Stomach (tissue), 19 donors: Measurements from ENCODE around the gene WDR77. TPM values are rescaled to one million over a fixed set of nuclear protein-coding genes. Genes with fewer than 3 reads are reported as not detected.
A peak's percentile ranks its signal among the peaks of the same experiment; 100 is the strongest.

Source experiments
- DNase-seq, 2 donors: peaks; one replicate each; pipeline versions ENCODE4 v3.0.0 to v3.0.0-alpha.2; 2013 to 2019
- H3K27ac ChIP-seq, 5 donors: fragments of 200-600 bp in 4 of 5; sonication (generic) in 4 of 5; one replicate each; pipeline ENCODE4 v1.5.1; 2013 to 2019; ENCODE audit warnings: mild to moderate bottlenecking in 1 of 5, moderate library complexity in 1 of 5
- H3K27me3 ChIP-seq, 3 donors: fragments of 200-600 bp; sonication (generic); one replicate each; pipeline ENCODE4 v1.5.1; 2017 to 2019; ENCODE audit warnings: mixed run types in 1 of 3
- H3K36me3 ChIP-seq, 4 donors: fragments of 200-600 bp; sonication (generic); 1 replicate in 3 of 4; 2 replicates in 1 of 4; pipeline ENCODE4 v1.5.1; 2016 to 2019
- H3K4me1 ChIP-seq, 4 donors: fragments of 200-600 bp; sonication (generic); one replicate each; pipeline ENCODE4 v1.5.1; 2016 to 2019
- H3K4me3 ChIP-seq, 4 donors: fragments of 200-600 bp; sonication (generic) in 3 of 4; one replicate each; pipeline ENCODE4 v1.5.1; 2016 to 2019; ENCODE audit warnings: mild to moderate bottlenecking in 1 of 4
- H3K9me3 ChIP-seq, 4 donors: fragments of 200-600 bp; sonication (generic); one replicate each; pipeline ENCODE4 v1.5.1; 2016 to 2019
- CTCF ChIP-seq, 7 experiments: fragments of 450-650 bp in 4 of 7; fragments of 200-600 bp in 3 of 7; sonication (generic) in 3 of 7; IDR thresholded peaks; one replicate each; pipeline ENCODE4 v1.5.1; 2016 to 2019; ENCODE audit warnings: antibody characterized with exemption in 7 of 7, control low read depth in 2 of 7, mild to moderate bottlenecking in 1 of 7
- EP300 ChIP-seq: sonication (generic); formaldehyde crosslinking; IDR thresholded peaks from one replicate; pipeline ENCODE4 v1.6.1; 2017; ENCODE audit warnings: antibody characterized with exemption
- POLR2A ChIP-seq, 4 donors: fragments of 450-650 bp; IDR thresholded peaks; one replicate each; pipeline ENCODE4 v1.6.1; 2016; ENCODE audit warnings: antibody characterized with exemption in 4 of 4, control low read depth in 2 of 4, mild to moderate bottlenecking in 1 of 4, moderate library complexity in 1 of 4
- POLR2AphosphoS5 ChIP-seq, 3 donors: sonication (generic); formaldehyde crosslinking; IDR thresholded peaks; one replicate each; pipeline ENCODE4 v1.6.1; 2016; ENCODE audit warnings: antibody characterized with exemption in 3 of 3
- WGBS, 5 donors: extraction: QIAGEN DNeasy Blood & Tissue Kit in 3 of 5; methylation state at CpG; one replicate each; pipeline versions ENCODE4 v1.1.5 to v1.1.7; 2013 to 2018; 5-methylcytosine and 5-hydroxymethylcytosine counted together
- intact Hi-C: fragments of 100-400 bp; cut with DNase I; formaldehyde crosslinking; loops from one replicate; pipeline ENCODE4 v1.15.1; 2023; ENCODE audit warnings: low total_unique reads
- long read RNA-seq, 10 donors: transcript quantifications; one replicate each; lab custom pipeline, GENCODE V29; 2026
- polyA plus RNA-seq, 3 donors: library from polyadenylated mRNA; stranded (reverse); fragments of 200-250 nt; gene quantifications; one replicate each; pipeline ENCODE4 v1.2.3, GENCODE V29; 2013
- total RNA-seq, 5 donors: library from RNA; depleted of rRNA; stranded (reverse); fragments of >200 nt; gene quantifications; one replicate each; pipeline versions ENCODE4 v1.1.0 to v1.2.3, GENCODE V29; 2014 to 2016
- donor health status: healthy with polysubstance abuse.
- donor health status: Bipolar disorder and iron deficiency.
- donor health status: healthy.

The WDR77 gene
- total RNA-seq (10 to 100 TPM in 4 of 5 donors, 1 to 10 TPM in 1; 5.8 to 31.2 (median 13.8) TPM), polyA plus RNA-seq (10 to 100 TPM; 18.5 to 25.3 (median 25.1) TPM)
- long read RNA-seq, donor 1, transcript WDR77-201 (10 exons, 2,576 nt) = major isoform, 5 of 17 reads
- long read RNA-seq, donor 1, partial matches to known transcripts = 12 of 17 reads
- long read RNA-seq, donor 1, other reads (novel, unspliced or antisense) = 0 of 17 reads
- long read RNA-seq, donor 2, transcript WDR77-201 (10 exons, 2,576 nt) = major isoform, 12 of 226 reads
- long read RNA-seq, donor 2, partial matches to known transcripts = 92 of 226 reads
- long read RNA-seq, donor 2, other reads (novel, unspliced or antisense) = 122 of 226 reads
- long read RNA-seq, donor 3, transcript WDR77-201 (10 exons, 2,576 nt) = major isoform, 14 of 22 reads
- long read RNA-seq, donor 3, partial matches to known transcripts = 8 of 22 reads
- long read RNA-seq, donor 3, other reads (novel, unspliced or antisense) = 0 of 22 reads
- long read RNA-seq, donor 4, partial matches to known transcripts = 0 of 2 reads
- long read RNA-seq, donor 4, other reads (novel, unspliced or antisense) = 0 of 2 reads
- long read RNA-seq, donor 5, transcript WDR77-201 (10 exons, 2,576 nt) = major isoform, 12 of 13 reads
- long read RNA-seq, donor 5, partial matches to known transcripts = 0 of 13 reads
- long read RNA-seq, donor 5, other reads (novel, unspliced or antisense) = 0 of 13 reads
- long read RNA-seq, donor 6 = 0 reads
- long read RNA-seq, donor 7, transcript WDR77-201 (10 exons, 2,576 nt) = major isoform, 11 of 12 reads
- long read RNA-seq, donor 7, partial matches to known transcripts = 0 of 12 reads
- long read RNA-seq, donor 7, other reads (novel, unspliced or antisense) = 0 of 12 reads
- long read RNA-seq, donor 8, transcript WDR77-201 (10 exons, 2,576 nt) = major isoform, 22 of 33 reads
- long read RNA-seq, donor 8, partial matches to known transcripts = 11 of 33 reads
- long read RNA-seq, donor 8, other reads (novel, unspliced or antisense) = 0 of 33 reads
- long read RNA-seq, donor 9, transcript WDR77-201 (10 exons, 2,576 nt) = major isoform, 8 of 8 reads
- long read RNA-seq, donor 9, partial matches to known transcripts = 0 of 8 reads
- long read RNA-seq, donor 9, other reads (novel, unspliced or antisense) = 0 of 8 reads
- long read RNA-seq, donor 10, partial matches to known transcripts = 5 of 6 reads
- long read RNA-seq, donor 10, other reads (novel, unspliced or antisense) = 0 of 6 reads

DNA sequence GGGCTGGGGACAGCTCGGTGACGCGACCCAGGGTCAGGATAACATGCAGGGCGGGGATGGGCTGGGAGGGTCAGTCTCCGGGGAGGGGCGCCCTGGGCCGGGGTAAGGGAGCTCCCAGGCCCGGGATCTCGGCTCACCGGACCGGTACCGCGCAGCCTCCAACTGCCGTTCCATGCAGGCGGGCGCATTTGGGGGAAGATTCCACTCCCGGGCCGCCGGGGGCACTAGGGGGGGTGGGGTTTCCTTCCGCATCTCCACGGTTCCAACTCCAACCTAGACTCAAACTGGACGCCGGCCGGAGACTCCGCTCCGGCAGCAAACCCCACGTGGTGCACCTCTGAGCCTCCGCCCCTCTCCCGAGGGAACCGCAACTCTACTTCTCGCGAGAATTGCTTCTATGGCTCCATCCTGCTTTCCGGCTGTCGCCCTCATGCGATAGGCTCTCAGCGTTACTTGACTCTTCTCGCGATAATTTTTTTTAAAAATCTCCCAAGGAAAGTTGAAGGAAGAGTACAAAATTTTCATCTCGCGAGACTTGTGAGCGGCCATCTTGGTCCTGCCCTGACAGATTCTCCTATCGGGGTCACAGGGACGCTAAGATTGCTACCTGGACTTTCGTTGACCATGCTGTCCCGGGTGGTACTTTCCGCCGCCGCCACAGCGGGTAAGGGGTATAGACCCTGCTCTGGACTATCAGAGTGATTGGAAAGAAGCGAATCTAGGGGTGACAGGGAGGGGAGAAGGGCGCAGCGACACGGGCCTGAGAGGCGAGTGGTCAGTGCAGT is at the start of gene WDR77, which contains the start of gene ATP5PB:
Gene WDR77 (minus strand): TSS at position 339 of the 785 bp plus-strand sequence. CDS start 87 bp downstream, at position 252.
Gene ATP5PB (plus strand): TSS at position 547 of the 785 bp plus-strand sequence. CDS start 78 bp downstream, at position 625.
- Histone ChIP-seq H3K4me3 (peak within 1 kb of the TSS; percentile 88 to 94 (median 90)), H3K9me3 (no peaks in the 10 kb centered on the region), H3K36me3 (peaks cover 5 to 48% (median 34%) of the 10 kb centered on the region in 4 donors), H3K4me1 (peaks cover 41 to 78% (median 62%) of the 10 kb centered on the region in 4 donors), H3K27ac (peak within 1 kb of the TSS; percentile 90 to 95 (median 90)), H3K27me3 (no peaks in the 10 kb centered on the region)
- TF ChIP-seq POLR2A (IDR thresholded peaks at IDR 0.05) (no peak), POLR2AphosphoS5 (IDR thresholded peaks at IDR 0.05) (peak in 2 of 3 donors; percentile 24 to 68)
- intact Hi-C loops = no loop called here
- WGBS, 5 donors = 0 to 1% (median 0%) methylated on average over 35 to 54 of the region's 54 CpGs
- peak; percentile 94 to 99 for DNase-seq

- Histone ChIP-seq H3K9me3 (no peaks in the 10 kb centered on the region), H3K27ac (no peak overlapping the region), H3K4me1 (no peaks in the 10 kb centered on the region), H3K36me3 (no peaks in the 10 kb centered on the region), H3K4me3 (no peak overlapping the region), H3K27me3 (no peaks in the 10 kb centered on the region)
- no peak for TF ChIP-seq CTCF (IDR thresholded peaks at IDR 0.05)
- no peak for TF ChIP-seq POLR2A (IDR thresholded peaks at IDR 0.05)
- TF ChIP-seq EP300 = no peak
- TF ChIP-seq POLR2AphosphoS5 (IDR thresholded peaks at IDR 0.05) = no peak
- DNase-seq = no peak
- intact Hi-C loops = no loop called here
- 57 to 71% (median 68%) methylated on average over 5 of the region's 5 CpGs for WGBS, 5 donors
These were observed 48.5 kb upstream of the WDR77 start for GRCh38 chr1:111497592-111497991.

DNA sequence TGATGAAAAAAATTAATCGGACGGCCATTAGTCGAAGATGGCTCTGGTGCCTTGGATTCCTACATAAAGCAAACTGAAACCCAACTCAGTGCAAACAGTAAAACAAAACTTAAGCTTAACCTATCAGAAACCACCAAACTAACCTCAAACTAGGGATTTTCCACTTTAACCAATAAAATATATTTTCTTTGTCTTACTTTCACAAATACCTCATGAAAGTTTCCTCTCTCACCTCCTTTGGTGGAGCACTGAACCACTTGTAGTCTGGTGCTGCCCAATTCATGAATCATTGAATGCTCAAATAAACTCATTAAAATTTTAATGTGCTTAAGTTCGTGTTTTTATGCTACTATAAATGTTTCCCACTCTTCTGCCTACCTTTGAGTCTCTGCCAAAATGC is 47.3 kb upstream of the WDR77 start:
- TF ChIP-seq POLR2AphosphoS5 (IDR thresholded peaks at IDR 0.05) (no peak), EP300 (no peak), CTCF (IDR thresholded peaks at IDR 0.05) (no peak), POLR2A (IDR thresholded peaks at IDR 0.05) (no peak)
- 79 to 86% (median 84%) methylated on average over 4 of the region's 4 CpGs for WGBS, 5 donors
- Histone ChIP-seq H3K27me3 (no peaks in the 10 kb centered on the region), H3K27ac (no peak overlapping the region), H3K9me3 (no peaks in the 10 kb centered on the region), H3K36me3 (no peaks in the 10 kb centered on the region), H3K4me1 (no peaks in the 10 kb centered on the region), H3K4me3 (no peak overlapping the region)
- intact Hi-C loops = no loop called here
- DNase-seq = no peak

DNA sequence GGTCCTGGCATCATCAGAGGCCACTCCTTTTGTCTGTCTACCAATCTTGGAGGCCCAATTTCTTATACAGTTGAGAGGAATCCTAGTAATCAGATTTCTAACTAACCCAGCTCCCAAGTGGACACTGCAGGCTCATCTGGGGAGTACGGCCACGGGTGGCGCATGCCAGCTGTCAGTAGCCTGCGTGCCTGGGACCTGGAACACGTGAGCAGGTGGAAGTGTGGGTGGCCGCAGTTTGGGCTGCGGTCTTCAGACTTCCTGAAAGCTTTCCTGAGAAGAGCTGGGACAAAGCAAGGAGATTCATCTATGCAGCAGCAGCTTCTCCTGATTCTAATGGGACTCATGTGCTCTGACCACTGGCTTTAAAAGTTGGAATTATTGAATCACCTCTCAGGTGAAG is 42.0 kb upstream of the WDR77 start:
- intact Hi-C loops = no loop called here
- H3K27me3 ChIP-seq = no peaks in the 10 kb centered on the region
- no peaks in the 10 kb centered on the region for H3K36me3 ChIP-seq
- no peak for DNase-seq
- H3K27ac ChIP-seq = peak overlapping the region; percentile 8 to 67 (median 45)
- 87 to 91% (median 90%) methylated on average over 7 of the region's 7 CpGs for WGBS, 5 donors
- no peak for TF ChIP-seq POLR2A (IDR thresholded peaks at IDR 0.05)
- TF ChIP-seq EP300 = no peak
- no peak for TF ChIP-seq POLR2AphosphoS5 (IDR thresholded peaks at IDR 0.05)
- no peaks in the 10 kb centered on the region for H3K4me1 ChIP-seq
- no peaks in the 10 kb centered on the region for H3K9me3 ChIP-seq
- no peak overlapping the region for H3K4me3 ChIP-seq
